SK-N-SH treated with all-trans-retinoic acid at 6 μM for 48 hours (cell line): ENCODE measurements around the gene RNF121.
A peak's percentile ranks its signal among the peaks of the same experiment; 100 is the strongest.

ENCODE experiments used
- ATAC-seq: fragments of 200-7000 bp; cut with Tn5 transposase; 3 replicates; pipeline ENCODE4 v1.9.1; 2020; ENCODE audit warnings: mild to moderate bottlenecking, moderate library complexity
- ARNTL ChIP-seq: fragments of 450-650 bp; formaldehyde crosslinking; IDR thresholded peaks from 2 replicates; pipeline ENCODE4 v1.5.0; 2020; ENCODE audit warnings: low read depth, mild to moderate bottlenecking, moderate library complexity, borderline replicate concordance
- BACH2 ChIP-seq: fragments of 250-450 bp; sonication (Bioruptor Pico); IDR thresholded peaks from 2 replicates; pipeline ENCODE4 v1.9.0; 2021; ENCODE audit warnings: mild to moderate bottlenecking, borderline replicate concordance
- ESRRG ChIP-seq: fragments of 250-450 bp; sonication (Bioruptor Pico); IDR thresholded peaks from 2 replicates; pipeline ENCODE4 v1.6.1; 2021; ENCODE audit warnings: mild to moderate bottlenecking
- ISL1 ChIP-seq: fragments of 250-450 bp; sonication (Bioruptor Pico); IDR thresholded peaks from 2 replicates; pipeline ENCODE4 v2.1.2; 2022; ENCODE audit warnings: mild to moderate bottlenecking, moderate library complexity
- OSR1 ChIP-seq: fragments of 250-450 bp; sonication (Bioruptor Pico); IDR thresholded peaks from 2 replicates; pipeline ENCODE4 v1.8.0; 2022; ENCODE audit warnings: moderate library complexity, mild to moderate bottlenecking, inconsistent platforms
- PPARA ChIP-seq: fragments of 250-450 bp; sonication (Bioruptor Pico); IDR thresholded peaks from 2 replicates; pipeline ENCODE4 v1.5.0; 2020; ENCODE audit warnings: mild to moderate bottlenecking, borderline replicate concordance
- RARB ChIP-seq: fragments of 250-450 bp; sonication (Bioruptor Pico); IDR thresholded peaks from 2 replicates; pipeline ENCODE4 v1.8.0; 2021; ENCODE audit warnings: mild to moderate bottlenecking, moderate library complexity
- SNAI2 ChIP-seq: fragments of 250-450 bp; sonication (Bioruptor Pico); IDR thresholded peaks from 2 replicates; pipeline ENCODE4 v1.5.0; 2020; ENCODE audit warnings: mild to moderate bottlenecking, moderate library complexity
- TCF4 ChIP-seq: fragments of 250-450 bp; sonication (Bioruptor Pico); IDR thresholded peaks from 2 replicates; pipeline ENCODE4 v1.8.0; 2021; ENCODE audit warnings: mild to moderate bottlenecking, moderate library complexity, borderline replicate concordance
- TOX ChIP-seq: fragments of 250-450 bp; sonication (Bioruptor Pico); IDR thresholded peaks from 2 replicates; pipeline ENCODE4 v1.8.0; 2021; ENCODE audit warnings: mild to moderate bottlenecking, moderate library complexity, borderline replicate concordance
- ZC3H10 ChIP-seq: fragments of 250-450 bp; sonication (Bioruptor Pico); IDR thresholded peaks from 2 replicates; pipeline ENCODE4 v1.5.1; 2021; ENCODE audit warnings: mild to moderate bottlenecking, moderate library complexity
- ZFP3 ChIP-seq: fragments of 250-450 bp; sonication (Bioruptor Pico); IDR thresholded peaks from 2 replicates; pipeline ENCODE4 v1.5.0; 2020; ENCODE audit warnings: mild to moderate bottlenecking, moderate library complexity
- ZFP30 ChIP-seq: fragments of 450-650 bp; formaldehyde crosslinking; IDR thresholded peaks from 2 replicates; pipeline ENCODE4 v1.5.0; 2022; ENCODE audit warnings: mild to moderate bottlenecking, moderate library complexity
- ZNF565 ChIP-seq: fragments of 450-650 bp; formaldehyde crosslinking; conservative IDR thresholded peaks from 2 replicates; pipeline ENCODE4 v1.5.0; 2020; ENCODE audit warnings: low read depth, mild to moderate bottlenecking, moderate library complexity
- ZNF70 ChIP-seq: fragments of 450-650 bp; formaldehyde crosslinking; IDR thresholded peaks from 2 replicates; pipeline ENCODE4 v1.5.0; 2020; ENCODE audit warnings: mild to moderate bottlenecking, moderate library complexity
- ZNF8 ChIP-seq: fragments of 450-650 bp; formaldehyde crosslinking; IDR thresholded peaks from 2 replicates; pipeline ENCODE4 v1.5.0; 2020; ENCODE audit warnings: mild to moderate bottlenecking, moderate library complexity
- TF ChIP-seq, protein P1 (sequence below): fragments of 250-450 bp; sonication (Bioruptor Pico); IDR thresholded peaks from 2 replicates; pipeline ENCODE4 v1.5.1; 2021; ENCODE audit warnings: mild to moderate bottlenecking, moderate library complexity
- TF ChIP-seq, protein P2 (sequence below): fragments of 250-450 bp; sonication (Bioruptor Pico); IDR thresholded peaks from 2 replicates; pipeline ENCODE4 v1.5.1; 2020; ENCODE audit warnings: low read depth, mild to moderate bottlenecking, moderate library complexity
- TF ChIP-seq, protein P3 (sequence below): fragments of 250-450 bp; sonication (Bioruptor Pico); IDR thresholded peaks from 2 replicates; pipeline ENCODE4 v1.5.0; 2020; ENCODE audit warnings: mild to moderate bottlenecking, moderate library complexity
- TF ChIP-seq, protein P4 (sequence below): fragments of 250-450 bp; sonication (Bioruptor Pico); IDR thresholded peaks from 2 replicates; pipeline ENCODE4 v1.8.0; 2020; ENCODE audit warnings: mild to moderate bottlenecking, moderate library complexity, borderline replicate concordance

RNF121 gene

DNA sequence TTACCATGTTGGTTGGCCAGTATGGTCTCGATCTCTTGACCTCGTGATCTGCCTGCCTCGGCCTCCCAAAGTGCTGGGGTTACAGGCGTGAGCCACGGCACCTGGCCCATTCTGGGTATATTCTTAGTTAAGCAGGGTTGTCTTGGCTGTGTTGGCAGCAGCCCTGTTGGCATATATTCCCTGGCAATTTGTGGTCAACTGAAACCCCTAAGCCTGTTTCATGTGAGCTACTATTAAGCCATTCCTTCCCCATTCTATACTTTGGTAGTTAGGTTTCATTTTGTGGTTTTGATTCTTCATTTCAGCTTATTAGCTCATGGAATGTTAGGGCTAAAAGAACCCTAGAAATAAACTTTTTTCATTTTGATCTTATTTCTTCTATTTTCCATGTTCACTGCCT is 47.7 kb downstream of the RNF121 start:
- TF ChIP-seq ZNF565 (no peak), TOX (CRISPR knock-in tag) (no peak), ZNF8 (CRISPR knock-in tag) (no peak), PPARA (no peak), TCF4 (CRISPR knock-in tag) (no peak), BACH2 (CRISPR knock-in tag) (no peak), OSR1 (CRISPR knock-in tag) (no peak), ARNTL (no peak), RARB (no peak), SNAI2 (CRISPR knock-in tag) (no peak), ZFP3 (no peak), ISL1 (CRISPR knock-in tag) (no peak), ZNF70 (CRISPR knock-in tag) (no peak)
- TF ChIP-seq, protein P1, sequence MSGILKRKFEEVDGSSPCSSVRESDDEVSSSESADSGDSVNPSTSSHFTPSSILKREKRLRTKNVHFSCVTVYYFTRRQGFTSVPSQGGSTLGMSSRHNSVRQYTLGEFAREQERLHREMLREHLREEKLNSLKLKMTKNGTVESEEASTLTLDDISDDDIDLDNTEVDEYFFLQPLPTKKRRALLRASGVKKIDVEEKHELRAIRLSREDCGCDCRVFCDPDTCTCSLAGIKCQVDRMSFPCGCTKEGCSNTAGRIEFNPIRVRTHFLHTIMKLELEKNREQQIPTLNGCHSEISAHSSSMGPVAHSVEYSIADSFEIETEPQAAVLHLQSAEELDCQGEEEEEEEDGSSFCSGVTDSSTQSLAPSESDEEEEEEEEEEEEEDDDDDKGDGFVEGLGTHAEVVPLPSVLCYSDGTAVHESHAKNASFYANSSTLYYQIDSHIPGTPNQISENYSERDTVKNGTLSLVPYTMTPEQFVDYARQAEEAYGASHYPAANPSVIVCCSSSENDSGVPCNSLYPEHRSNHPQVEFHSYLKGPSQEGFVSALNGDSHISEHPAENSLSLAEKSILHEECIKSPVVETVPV (CRISPR knock-in tag): no peak
- TF ChIP-seq, protein P2, sequence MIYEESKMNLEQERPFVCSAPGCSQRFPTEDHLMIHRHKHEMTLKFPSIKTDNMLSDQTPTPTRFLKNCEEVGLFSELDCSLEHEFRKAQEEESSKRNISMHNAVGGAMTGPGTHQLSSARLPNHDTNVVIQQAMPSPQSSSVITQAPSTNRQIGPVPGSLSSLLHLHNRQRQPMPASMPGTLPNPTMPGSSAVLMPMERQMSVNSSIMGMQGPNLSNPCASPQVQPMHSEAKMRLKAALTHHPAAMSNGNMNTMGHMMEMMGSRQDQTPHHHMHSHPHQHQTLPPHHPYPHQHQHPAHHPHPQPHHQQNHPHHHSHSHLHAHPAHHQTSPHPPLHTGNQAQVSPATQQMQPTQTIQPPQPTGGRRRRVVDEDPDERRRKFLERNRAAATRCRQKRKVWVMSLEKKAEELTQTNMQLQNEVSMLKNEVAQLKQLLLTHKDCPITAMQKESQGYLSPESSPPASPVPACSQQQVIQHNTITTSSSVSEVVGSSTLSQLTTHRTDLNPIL (CRISPR knock-in tag): no peak
- TF ChIP-seq, protein P3, sequence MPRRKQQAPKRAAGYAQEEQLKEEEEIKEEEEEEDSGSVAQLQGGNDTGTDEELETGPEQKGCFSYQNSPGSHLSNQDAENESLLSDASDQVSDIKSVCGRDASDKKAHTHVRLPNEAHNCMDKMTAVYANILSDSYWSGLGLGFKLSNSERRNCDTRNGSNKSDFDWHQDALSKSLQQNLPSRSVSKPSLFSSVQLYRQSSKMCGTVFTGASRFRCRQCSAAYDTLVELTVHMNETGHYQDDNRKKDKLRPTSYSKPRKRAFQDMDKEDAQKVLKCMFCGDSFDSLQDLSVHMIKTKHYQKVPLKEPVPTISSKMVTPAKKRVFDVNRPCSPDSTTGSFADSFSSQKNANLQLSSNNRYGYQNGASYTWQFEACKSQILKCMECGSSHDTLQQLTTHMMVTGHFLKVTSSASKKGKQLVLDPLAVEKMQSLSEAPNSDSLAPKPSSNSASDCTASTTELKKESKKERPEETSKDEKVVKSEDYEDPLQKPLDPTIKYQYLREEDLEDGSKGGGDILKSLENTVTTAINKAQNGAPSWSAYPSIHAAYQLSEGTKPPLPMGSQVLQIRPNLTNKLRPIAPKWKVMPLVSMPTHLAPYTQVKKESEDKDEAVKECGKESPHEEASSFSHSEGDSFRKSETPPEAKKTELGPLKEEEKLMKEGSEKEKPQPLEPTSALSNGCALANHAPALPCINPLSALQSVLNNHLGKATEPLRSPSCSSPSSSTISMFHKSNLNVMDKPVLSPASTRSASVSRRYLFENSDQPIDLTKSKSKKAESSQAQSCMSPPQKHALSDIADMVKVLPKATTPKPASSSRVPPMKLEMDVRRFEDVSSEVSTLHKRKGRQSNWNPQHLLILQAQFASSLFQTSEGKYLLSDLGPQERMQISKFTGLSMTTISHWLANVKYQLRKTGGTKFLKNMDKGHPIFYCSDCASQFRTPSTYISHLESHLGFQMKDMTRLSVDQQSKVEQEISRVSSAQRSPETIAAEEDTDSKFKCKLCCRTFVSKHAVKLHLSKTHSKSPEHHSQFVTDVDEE (CRISPR knock-in tag): no peak
- ATAC-seq: no peak

DNA sequence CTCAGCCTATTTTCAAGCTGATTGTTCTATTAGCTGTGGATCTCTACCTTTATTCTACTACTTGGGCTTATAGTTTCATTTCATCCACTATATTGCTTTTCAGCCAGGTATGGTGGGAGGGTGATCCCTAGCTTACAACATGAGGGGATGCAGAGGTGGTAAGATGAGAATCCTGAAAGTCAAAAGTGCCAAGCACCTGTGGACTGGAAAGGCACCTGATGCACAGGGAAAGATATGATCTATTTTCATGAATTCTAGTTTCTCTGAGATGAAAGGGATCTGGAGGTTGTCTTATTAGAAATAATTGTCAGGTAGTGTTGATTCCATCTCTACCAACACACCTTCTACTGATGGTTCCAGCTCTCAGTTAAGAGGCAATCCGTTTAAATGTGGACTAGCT is 48.2 kb downstream of the RNF121 start:
- TF ChIP-seq ZNF565: no peak
- TF ChIP-seq, protein P2 (CRISPR knock-in tag): no peak
- TF ChIP-seq BACH2 (CRISPR knock-in tag): no peak
- no peak for TF ChIP-seq ISL1 (CRISPR knock-in tag)
- TF ChIP-seq ESRRG (CRISPR knock-in tag): no peak
- TF ChIP-seq TOX (CRISPR knock-in tag): no peak
- no peak for TF ChIP-seq ZNF70 (CRISPR knock-in tag)
- TF ChIP-seq TCF4 (CRISPR knock-in tag): no peak
- TF ChIP-seq, protein P4, sequence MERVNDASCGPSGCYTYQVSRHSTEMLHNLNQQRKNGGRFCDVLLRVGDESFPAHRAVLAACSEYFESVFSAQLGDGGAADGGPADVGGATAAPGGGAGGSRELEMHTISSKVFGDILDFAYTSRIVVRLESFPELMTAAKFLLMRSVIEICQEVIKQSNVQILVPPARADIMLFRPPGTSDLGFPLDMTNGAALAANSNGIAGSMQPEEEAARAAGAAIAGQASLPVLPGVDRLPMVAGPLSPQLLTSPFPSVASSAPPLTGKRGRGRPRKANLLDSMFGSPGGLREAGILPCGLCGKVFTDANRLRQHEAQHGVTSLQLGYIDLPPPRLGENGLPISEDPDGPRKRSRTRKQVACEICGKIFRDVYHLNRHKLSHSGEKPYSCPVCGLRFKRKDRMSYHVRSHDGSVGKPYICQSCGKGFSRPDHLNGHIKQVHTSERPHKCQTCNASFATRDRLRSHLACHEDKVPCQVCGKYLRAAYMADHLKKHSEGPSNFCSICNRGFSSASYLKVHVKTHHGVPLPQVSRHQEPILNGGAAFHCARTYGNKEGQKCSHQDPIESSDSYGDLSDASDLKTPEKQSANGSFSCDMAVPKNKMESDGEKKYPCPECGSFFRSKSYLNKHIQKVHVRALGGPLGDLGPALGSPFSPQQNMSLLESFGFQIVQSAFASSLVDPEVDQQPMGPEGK (CRISPR knock-in tag): no peak
- no peak for TF ChIP-seq OSR1 (CRISPR knock-in tag)
- TF ChIP-seq ZFP30 (CRISPR knock-in tag): no peak
- TF ChIP-seq ZNF8 (CRISPR knock-in tag): no peak
- TF ChIP-seq PPARA: no peak
- TF ChIP-seq ZFP3: no peak
- no peak for TF ChIP-seq ARNTL
- no peak for TF ChIP-seq ZC3H10 (CRISPR knock-in tag)
- TF ChIP-seq, all 23 proteins: peak for 0
- no peak for ATAC-seq

DNA sequence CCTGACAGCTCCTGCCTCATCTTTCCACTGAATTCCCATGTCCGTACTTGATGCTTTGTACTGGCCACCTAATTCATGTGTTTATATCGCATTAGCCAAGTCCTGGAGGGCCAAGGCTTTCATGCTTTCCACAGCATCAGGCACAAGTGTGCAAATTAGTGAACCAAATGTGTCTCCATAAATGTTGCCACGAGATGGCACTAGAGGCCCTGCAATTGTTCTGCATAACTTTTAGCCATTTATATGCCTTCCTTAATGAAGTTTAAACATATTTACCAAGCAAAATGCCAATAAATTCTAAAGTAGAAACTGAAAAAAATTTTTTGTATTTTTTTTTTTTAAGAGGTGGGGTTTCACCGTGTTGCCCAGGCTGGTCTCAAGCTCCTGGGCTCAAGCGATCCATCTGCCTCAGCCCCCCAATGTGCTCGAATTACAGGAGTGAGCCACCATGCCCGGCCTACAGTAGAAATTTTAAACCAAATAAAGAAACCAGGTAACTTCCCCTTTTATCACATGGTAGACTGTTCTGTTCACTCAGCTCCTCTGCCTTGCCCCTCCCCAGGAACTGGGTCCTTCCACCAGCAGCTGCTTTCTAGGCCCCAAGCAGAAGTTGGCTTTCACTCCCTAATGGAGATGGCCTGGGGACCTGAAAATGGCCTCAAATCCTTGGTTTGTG is 49.0 kb downstream of the RNF121 start:
- ATAC-seq: peak; percentile 94
- no peak for TF ChIP-seq BACH2 (CRISPR knock-in tag)
- TF ChIP-seq, protein P2 (CRISPR knock-in tag): no peak
- no peak for TF ChIP-seq ISL1 (CRISPR knock-in tag)
- TF ChIP-seq ARNTL: no peak
- TF ChIP-seq, protein P3 (CRISPR knock-in tag): no peak
- TF ChIP-seq ZNF8 (CRISPR knock-in tag): no peak
- no peak for TF ChIP-seq ESRRG (CRISPR knock-in tag)
- TF ChIP-seq, protein P4 (CRISPR knock-in tag): no peak
- no peak for TF ChIP-seq PPARA
- no peak for TF ChIP-seq ZFP30 (CRISPR knock-in tag)
- no peak for TF ChIP-seq OSR1 (CRISPR knock-in tag)
